ENCODE data around the gene MMP14. TPM values are rescaled to one million over a fixed set of nuclear protein-coding genes. Genes with fewer than 3 reads are reported as not detected.

MMP14 gene
- total and polyA plus RNA-seq, 2 experiments from 2014 or later = 21.4 to 160 TPM

GRCh38 chr14:22843123-22843925 is 6.9 kb downstream of the MMP14 start:
- no peaks in the 10 kb centered on the region for H3K9me2 ChIP-seq (replicated peaks; ENCODE audit: insufficient read depth)
- 93% methylated on average over 20 of the region's 21 CpGs for WGBS (ENCODE audit: low lambda C conversion rate, missing lambda C conversion rate)
- no peak overlapping the region for H3K4me2 ChIP-seq
- TF ChIP-seq CTCF (IDR thresholded peaks at IDR 0.05; ENCODE audit: poor library complexity) (no peak), EZH2phosphoT487 (IDR thresholded peaks at IDR 0.05; ENCODE audit: low read depth, severe bottlenecking, unreplicated experiment) (no peak), EZH2 (IDR thresholded peaks at IDR 0.05; ENCODE audit: borderline replicate concordance) (no peak)
- no peak overlapping the region for H2AFZ ChIP-seq
- no peak overlapping the region for H3K4me3 ChIP-seq
- H3K27ac ChIP-seq = no peak overlapping the region
- H3K4me1 ChIP-seq (ENCODE audit: insufficient read depth) = peaks cover 37% of the 10 kb centered on the region
- H3K9me3 ChIP-seq (ENCODE audit: low read depth) = no peaks in the 10 kb centered on the region
- no peaks in the 10 kb centered on the region for H3K27me3 ChIP-seq
- peaks cover 39% of the 10 kb centered on the region for H3K79me2 ChIP-seq
- no peak for DNase-seq (ENCODE audit: low spot score)
- peaks cover 17% of the 10 kb centered on the region for H4K20me1 ChIP-seq (ENCODE audit: insufficient read depth, poor library complexity, severe bottlenecking)
- H3K36me3 ChIP-seq (replicated peaks; ENCODE audit: insufficient read depth, low read depth) = no peaks in the 10 kb centered on the region

GRCh38 chr14:22844221-22845102 is 8.1 kb downstream of the MMP14 start:
- Histone ChIP-seq H3K27ac (no peak overlapping the region), H3K4me2 (no peak overlapping the region), H3K4me3 (no peak overlapping the region), H3K27me3 (no peaks in the 10 kb centered on the region), H3K9me2 (replicated peaks; ENCODE audit: insufficient read depth) (no peaks in the 10 kb centered on the region), H3K36me3 (replicated peaks; ENCODE audit: insufficient read depth, low read depth) (no peaks in the 10 kb centered on the region), H3K79me2 (peaks cover 28% of the 10 kb centered on the region), H3K9me3 (ENCODE audit: low read depth) (no peaks in the 10 kb centered on the region), H2AFZ (no peak overlapping the region), H3K4me1 (ENCODE audit: insufficient read depth) (peaks cover 31% of the 10 kb centered on the region), H4K20me1 (ENCODE audit: insufficient read depth, poor library complexity, severe bottlenecking) (peaks cover 11% of the 10 kb centered on the region)
- 94% methylated on average over 22 of the region's 22 CpGs for WGBS (ENCODE audit: low lambda C conversion rate, missing lambda C conversion rate)
- DNase-seq (ENCODE audit: low spot score) = no peak
- no peak for TF ChIP-seq CTCF (IDR thresholded peaks at IDR 0.05; ENCODE audit: poor library complexity)
- TF ChIP-seq EZH2phosphoT487 (IDR thresholded peaks at IDR 0.05; ENCODE audit: low read depth, severe bottlenecking, unreplicated experiment) = no peak
- TF ChIP-seq EZH2 (IDR thresholded peaks at IDR 0.05; ENCODE audit: borderline replicate concordance) = no peak

GRCh38 chr14:22845103-22845394 is 8.7 kb downstream of the MMP14 start:
- H2AFZ ChIP-seq = no peak overlapping the region
- no peak overlapping the region for H3K27ac ChIP-seq
- H3K4me1 ChIP-seq (ENCODE audit: insufficient read depth) = peaks cover 35% of the 10 kb centered on the region
- TF ChIP-seq CTCF (IDR thresholded peaks at IDR 0.05; ENCODE audit: poor library complexity) (no peak), EZH2phosphoT487 (IDR thresholded peaks at IDR 0.05; ENCODE audit: low read depth, severe bottlenecking, unreplicated experiment) (no peak)
- 92% methylated on average over 9 of the region's 9 CpGs for WGBS (ENCODE audit: low lambda C conversion rate, missing lambda C conversion rate)
- no peaks in the 10 kb centered on the region for H3K9me2 ChIP-seq (replicated peaks; ENCODE audit: insufficient read depth)
- no peak overlapping the region for H3K4me3 ChIP-seq
- no peaks in the 10 kb centered on the region for H3K36me3 ChIP-seq (replicated peaks; ENCODE audit: insufficient read depth, low read depth)
- DNase-seq (ENCODE audit: low spot score) = no peak
- no peaks in the 10 kb centered on the region for H3K27me3 ChIP-seq
- H3K4me2 ChIP-seq = no peak overlapping the region
- H3K79me2 ChIP-seq = peaks cover 22% of the 10 kb centered on the region
- peaks cover 8% of the 10 kb centered on the region for H4K20me1 ChIP-seq (ENCODE audit: insufficient read depth, poor library complexity, severe bottlenecking)
- H3K9me3 ChIP-seq (ENCODE audit: low read depth) = no peaks in the 10 kb centered on the region

All from hepatocyte (in vitro differentiated cells).